Brain microvascular endothelial cell (primary cell): Measurements from ENCODE around the gene TTC7B.
A peak's percentile ranks its signal among the peaks of the same experiment; 100 is the strongest.

Experiments used
- DNase-seq: peaks from one replicate; pipeline ENCODE4 v3.0.0-alpha.2; 2020
- H3K27ac ChIP-seq: fragments of 250-450 bp; sonication (Bioruptor Pico); 2 replicates; pipeline ENCODE4 v1.5.1; 2020; ENCODE audit warnings: mild to moderate bottlenecking, moderate library complexity
- H3K27me3 ChIP-seq: fragments of 250-450 bp; sonication (Bioruptor Pico); replicated peaks from 2 replicates; pipeline ENCODE4 v1.5.1; 2020; ENCODE audit warnings: mild to moderate bottlenecking
- H3K36me3 ChIP-seq: fragments of 250-450 bp; sonication (Bioruptor Pico); replicated peaks from 2 replicates; pipeline ENCODE4 v1.5.1; 2020; ENCODE audit warnings: mild to moderate bottlenecking
- H3K4me3 ChIP-seq: 2 replicates; pipeline ENCODE4 v1.5.1; 2011; ENCODE audit warnings: low read depth, mild to moderate bottlenecking, control low read depth, low read length, moderate library complexity
- in situ Hi-C: cut with HindIII; loops from 2 replicates; pipeline ENCODE4 v1.10.0; 2017; ENCODE audit warnings: low sequenced_read_pairs, low pct_ligation_motif_present
- TF ChIP-seq, protein P1 (sequence below): IDR thresholded peaks from 2 replicates; pipeline ENCODE4 v1.5.1; 2011; ENCODE audit warnings: low read depth, mild to moderate bottlenecking, moderate library complexity, low read length, control low read depth, inconsistent platforms; ENCODE audit errors: missing control alignments

Gene TTC7B

DNA sequence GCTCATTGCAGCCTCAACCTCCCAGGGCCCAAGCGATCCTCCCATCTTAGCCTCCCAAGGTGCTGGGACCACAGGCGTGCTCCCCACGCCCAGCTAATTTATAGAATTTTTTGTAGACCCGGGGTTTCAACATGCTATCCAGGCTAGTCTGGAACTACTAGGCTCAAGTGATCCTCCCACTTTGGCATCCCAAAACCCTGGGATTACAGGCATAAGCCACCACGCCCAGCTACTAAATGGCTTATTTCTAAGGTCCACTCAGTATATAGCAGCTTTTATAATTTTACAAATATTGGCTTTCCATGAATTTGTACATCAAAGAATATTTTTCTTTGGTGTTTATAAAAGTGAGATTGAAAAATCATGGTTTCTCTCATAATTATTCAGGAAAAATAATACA is 167.8 kb downstream of the TTC7B start:
- Histone ChIP-seq H3K27ac (no peak overlapping the region), H3K27me3 (no peaks in the 10 kb centered on the region), H3K36me3 (no peaks in the 10 kb centered on the region), H3K4me3 (no peak overlapping the region)
- in situ Hi-C loops, result no loop called here
- TF ChIP-seq, protein P1, sequence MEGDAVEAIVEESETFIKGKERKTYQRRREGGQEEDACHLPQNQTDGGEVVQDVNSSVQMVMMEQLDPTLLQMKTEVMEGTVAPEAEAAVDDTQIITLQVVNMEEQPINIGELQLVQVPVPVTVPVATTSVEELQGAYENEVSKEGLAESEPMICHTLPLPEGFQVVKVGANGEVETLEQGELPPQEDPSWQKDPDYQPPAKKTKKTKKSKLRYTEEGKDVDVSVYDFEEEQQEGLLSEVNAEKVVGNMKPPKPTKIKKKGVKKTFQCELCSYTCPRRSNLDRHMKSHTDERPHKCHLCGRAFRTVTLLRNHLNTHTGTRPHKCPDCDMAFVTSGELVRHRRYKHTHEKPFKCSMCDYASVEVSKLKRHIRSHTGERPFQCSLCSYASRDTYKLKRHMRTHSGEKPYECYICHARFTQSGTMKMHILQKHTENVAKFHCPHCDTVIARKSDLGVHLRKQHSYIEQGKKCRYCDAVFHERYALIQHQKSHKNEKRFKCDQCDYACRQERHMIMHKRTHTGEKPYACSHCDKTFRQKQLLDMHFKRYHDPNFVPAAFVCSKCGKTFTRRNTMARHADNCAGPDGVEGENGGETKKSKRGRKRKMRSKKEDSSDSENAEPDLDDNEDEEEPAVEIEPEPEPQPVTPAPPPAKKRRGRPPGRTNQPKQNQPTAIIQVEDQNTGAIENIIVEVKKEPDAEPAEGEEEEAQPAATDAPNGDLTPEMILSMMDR, result no peak
- no peak for DNase-seq

DNA sequence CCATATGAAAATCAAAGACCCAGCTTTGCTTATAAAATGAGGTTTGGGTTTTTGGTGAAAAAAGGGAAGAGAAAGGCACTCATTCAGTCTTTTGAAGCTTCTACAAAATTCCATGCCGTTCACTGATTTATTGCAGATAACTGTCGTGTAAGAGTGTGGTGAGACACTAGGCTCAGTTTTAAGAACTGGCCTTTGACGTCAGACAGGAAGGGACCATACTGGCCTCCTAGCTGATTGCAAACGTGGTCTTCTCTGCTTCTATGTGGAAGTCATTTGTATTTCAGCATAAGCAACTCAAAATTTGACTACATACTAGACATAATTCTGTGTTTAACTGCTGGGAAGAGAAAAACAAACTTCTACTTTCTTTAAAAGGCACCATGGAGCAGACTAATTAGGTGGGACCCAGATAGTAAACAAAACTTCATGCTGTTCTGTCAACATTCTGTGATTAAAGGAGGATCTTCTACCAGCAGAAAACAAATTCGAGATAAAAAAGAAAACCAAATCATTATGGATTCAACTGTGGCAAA is 168.7 kb downstream of the TTC7B start:
- no peak overlapping the region for H3K27ac ChIP-seq
- H3K4me3 ChIP-seq, result no peak overlapping the region
- TF ChIP-seq, protein P1, result no peak

DNA sequence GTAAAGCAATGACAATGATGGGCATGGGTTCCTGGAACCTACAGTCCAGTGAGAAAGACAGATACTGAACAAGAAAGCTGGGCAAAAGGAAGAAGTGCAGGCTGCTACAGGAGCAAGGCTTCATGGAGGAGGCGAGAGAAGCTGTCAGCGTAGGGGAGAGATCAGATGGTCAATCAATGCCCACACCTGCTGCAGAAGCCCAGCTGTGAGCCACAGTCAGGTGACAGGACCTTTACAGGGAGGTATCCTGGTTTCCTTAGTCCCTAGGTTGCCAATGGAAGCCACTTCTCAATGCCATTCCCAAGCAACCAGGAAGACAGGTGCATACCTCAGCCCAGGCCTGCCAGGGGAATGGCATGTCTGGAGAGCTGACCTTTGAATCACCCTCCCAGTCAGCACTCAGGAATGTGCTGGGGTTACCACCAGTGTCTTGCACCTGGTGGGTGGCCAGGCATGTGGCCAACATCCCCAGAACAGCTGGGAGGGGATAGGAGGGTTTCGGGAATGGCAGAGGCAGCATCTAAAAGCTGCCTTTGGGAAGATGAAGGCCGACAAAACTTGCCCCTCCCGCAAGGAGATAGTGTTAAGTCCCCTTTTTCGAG is 170.3 kb downstream of the TTC7B start:
- peak; percentile 23 for DNase-seq
- TF ChIP-seq, protein P1, result no peak
- Histone ChIP-seq H3K27ac (no peak overlapping the region), H3K36me3 (no peaks in the 10 kb centered on the region), H3K27me3 (no peaks in the 10 kb centered on the region), H3K4me3 (no peak overlapping the region)
- in situ Hi-C loops, result no loop called here

More for the DNA sequence above, 168.7 kb downstream of the TTC7B start:
- in situ Hi-C loops, result no loop called here
- DNase-seq, result no peak
- no peaks in the 10 kb centered on the region for H3K36me3 ChIP-seq
- H3K27me3 ChIP-seq, result no peaks in the 10 kb centered on the region

DNA sequence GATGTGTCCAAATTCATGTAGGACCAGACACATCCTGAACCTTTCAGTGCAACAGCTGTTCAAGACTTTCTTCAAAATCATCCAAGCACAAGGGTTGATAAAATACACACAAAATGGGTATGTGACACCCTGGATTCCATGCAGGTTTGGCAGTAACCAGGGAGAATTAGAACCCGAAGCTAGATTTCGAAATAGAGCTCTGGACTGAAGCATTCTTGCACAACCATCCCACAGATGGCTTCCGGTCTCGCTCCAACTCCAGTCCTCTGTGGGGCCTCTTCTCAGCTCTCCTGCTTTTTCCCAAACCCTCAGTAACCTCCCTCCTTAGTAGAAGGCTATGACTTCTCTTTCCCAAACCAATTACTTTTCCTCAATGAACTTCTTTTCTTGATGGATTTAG is 171.3 kb downstream of the TTC7B start:
- no peak overlapping the region for H3K4me3 ChIP-seq
- DNase-seq, result no peak
- no peak overlapping the region for H3K27ac ChIP-seq
- H3K27me3 ChIP-seq, result no peaks in the 10 kb centered on the region
- no peaks in the 10 kb centered on the region for H3K36me3 ChIP-seq
- TF ChIP-seq, protein P1, result no peak
- in situ Hi-C loops, result no loop called here

DNA sequence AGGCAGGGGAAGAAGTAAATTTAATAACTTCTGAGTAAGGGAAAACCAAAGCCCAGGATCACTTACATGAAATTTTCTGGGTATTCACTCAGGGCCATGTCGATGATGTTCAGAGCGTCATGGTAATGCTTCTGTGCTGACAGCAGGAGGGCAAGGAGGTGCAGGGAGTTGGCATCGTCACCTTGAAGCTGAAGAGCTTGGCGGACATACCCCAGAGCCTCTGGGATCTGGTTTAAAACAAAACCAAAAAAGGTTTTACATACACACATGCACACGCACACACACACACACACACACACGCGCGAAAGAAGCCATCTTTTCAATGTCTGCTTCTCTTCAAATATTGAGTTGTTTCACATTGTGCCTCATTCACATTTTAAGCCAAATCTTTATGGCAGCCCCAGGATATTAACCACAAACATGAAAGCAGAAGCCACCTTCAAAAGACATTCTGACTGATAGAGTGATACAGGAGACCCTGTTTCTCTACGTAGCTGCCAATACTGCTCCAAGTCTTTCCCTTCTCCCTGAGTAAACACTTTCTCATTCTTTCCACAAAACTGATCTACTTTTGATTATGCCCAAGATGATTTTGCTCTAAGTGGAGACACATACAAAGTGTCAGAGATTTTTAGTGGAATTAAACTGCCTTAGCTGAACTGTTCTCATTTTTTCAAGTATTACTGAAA is 172.1 kb downstream of the TTC7B start:
- Histone ChIP-seq H3K36me3 (no peaks in the 10 kb centered on the region), H3K27me3 (no peaks in the 10 kb centered on the region), H3K27ac (no peak overlapping the region), H3K4me3 (no peak overlapping the region)
- DNase-seq, result no peak
- TF ChIP-seq, protein P1, result no peak
- in situ Hi-C loops, result no loop called here
